ENCODE data around the gene TECTB.

DNA sequence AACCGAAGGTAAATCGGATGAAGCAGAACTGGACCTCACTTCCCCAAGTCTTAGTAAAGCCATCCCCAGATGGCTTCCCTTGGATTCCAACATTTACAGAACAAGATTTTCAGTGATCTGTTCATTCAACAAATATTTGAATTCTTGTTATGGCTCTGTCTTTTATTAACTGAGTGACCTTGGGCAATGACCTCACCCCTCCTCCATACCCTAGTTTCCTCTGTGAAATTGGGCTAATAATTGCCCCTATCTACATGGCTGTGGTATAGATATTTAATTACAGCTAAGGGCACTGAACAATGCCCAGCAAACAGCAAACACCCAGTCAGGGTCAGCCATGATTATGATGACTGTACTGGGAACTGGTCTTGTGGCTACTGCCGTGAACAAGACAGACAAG lies 19.1 kb downstream of the TECTB start:
- TF ChIP-seq TCF7L2 (IDR thresholded peaks at IDR 0.05; ENCODE audit: low read depth, low read length): no peak
- TF ChIP-seq, protein P1, sequence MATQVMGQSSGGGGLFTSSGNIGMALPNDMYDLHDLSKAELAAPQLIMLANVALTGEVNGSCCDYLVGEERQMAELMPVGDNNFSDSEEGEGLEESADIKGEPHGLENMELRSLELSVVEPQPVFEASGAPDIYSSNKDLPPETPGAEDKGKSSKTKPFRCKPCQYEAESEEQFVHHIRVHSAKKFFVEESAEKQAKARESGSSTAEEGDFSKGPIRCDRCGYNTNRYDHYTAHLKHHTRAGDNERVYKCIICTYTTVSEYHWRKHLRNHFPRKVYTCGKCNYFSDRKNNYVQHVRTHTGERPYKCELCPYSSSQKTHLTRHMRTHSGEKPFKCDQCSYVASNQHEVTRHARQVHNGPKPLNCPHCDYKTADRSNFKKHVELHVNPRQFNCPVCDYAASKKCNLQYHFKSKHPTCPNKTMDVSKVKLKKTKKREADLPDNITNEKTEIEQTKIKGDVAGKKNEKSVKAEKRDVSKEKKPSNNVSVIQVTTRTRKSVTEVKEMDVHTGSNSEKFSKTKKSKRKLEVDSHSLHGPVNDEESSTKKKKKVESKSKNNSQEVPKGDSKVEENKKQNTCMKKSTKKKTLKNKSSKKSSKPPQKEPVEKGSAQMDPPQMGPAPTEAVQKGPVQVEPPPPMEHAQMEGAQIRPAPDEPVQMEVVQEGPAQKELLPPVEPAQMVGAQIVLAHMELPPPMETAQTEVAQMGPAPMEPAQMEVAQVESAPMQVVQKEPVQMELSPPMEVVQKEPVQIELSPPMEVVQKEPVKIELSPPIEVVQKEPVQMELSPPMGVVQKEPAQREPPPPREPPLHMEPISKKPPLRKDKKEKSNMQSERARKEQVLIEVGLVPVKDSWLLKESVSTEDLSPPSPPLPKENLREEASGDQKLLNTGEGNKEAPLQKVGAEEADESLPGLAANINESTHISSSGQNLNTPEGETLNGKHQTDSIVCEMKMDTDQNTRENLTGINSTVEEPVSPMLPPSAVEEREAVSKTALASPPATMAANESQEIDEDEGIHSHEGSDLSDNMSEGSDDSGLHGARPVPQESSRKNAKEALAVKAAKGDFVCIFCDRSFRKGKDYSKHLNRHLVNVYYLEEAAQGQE (IDR thresholded peaks at IDR 0.05; ENCODE audit: borderline replicate concordance): no peak
- TF ChIP-seq, protein P1 (CRISPR knock-in tag; IDR thresholded peaks at IDR 0.05; ENCODE audit: low read depth): no peak
